Activated T-helper 9 cell treated with anti-CD3 and anti-CD28 coated beads, Interleukin-2, amount 50 U/mL, for 16 hours (primary cell): ENCODE results near the gene TBCEL.
"Not testable (repeated sequence)": the region's sequence is repeated elsewhere in the genome, so short reads cannot be mapped to it uniquely, and the experiment has no call there.

Experiments used
- DNase-seq: peaks from one replicate; pipeline ENCODE4 v3.0.0-alpha.2; 2020; ENCODE audit warnings: low read depth

The TBCEL gene

GRCh38 chr11:121106812-121107211 is 82.9 kb downstream of the TBCEL start:
- no peak for DNase-seq

- no peak for DNase-seq
These were observed 84.5 kb downstream of the TBCEL start for GRCh38 chr11:121108413-121108812.

GRCh38 chr11:121109471-121109870 is 85.6 kb downstream of the TBCEL start:
- no peak for DNase-seq

GRCh38 chr11:121109916-121110586 is 86.1 kb downstream of the TBCEL start:
- no peak for DNase-seq

- no peak for DNase-seq
These were observed 87.2 kb downstream of the TBCEL start for GRCh38 chr11:121110871-121111724.

GRCh38 chr11:121112498-121113455 is 88.9 kb downstream of the TBCEL start:
- no peak for DNase-seq

- DNase-seq, result no peak
These were observed 89.7 kb downstream of the TBCEL start for GRCh38 chr11:121113611-121114010.

- DNase-seq, result not testable (repeated sequence)
These were observed 91.1 kb downstream of the TBCEL start for GRCh38 chr11:121115024-121115423.

- DNase-seq, result no peak
These were observed 93.9 kb downstream of the TBCEL start for GRCh38 chr11:121117788-121118187.

- DNase-seq, result no peak
These were observed 95.5 kb downstream of the TBCEL start for GRCh38 chr11:121119440-121119839.

- DNase-seq, result no peak
These were observed 98.4 kb downstream of the TBCEL start for GRCh38 chr11:121122328-121122727.

- no peak for DNase-seq
These were observed 99.7 kb downstream of the TBCEL start for GRCh38 chr11:121123496-121124069.

GRCh38 chr11:121127809-121128208 is 103.9 kb downstream of the TBCEL start:
- no peak for DNase-seq

- DNase-seq, result no peak
These were observed 105.7 kb downstream of the TBCEL start for GRCh38 chr11:121129362-121130340.

GRCh38 chr11:121131656-121132055 is 107.8 kb downstream of the TBCEL start:
- DNase-seq, result no peak

GRCh38 chr11:121132211-121132976 is 108.5 kb downstream of the TBCEL start:
- no peak for DNase-seq

GRCh38 chr11:121134741-121135312 is 110.9 kb downstream of the TBCEL start:
- no peak for DNase-seq

GRCh38 chr11:121137005-121137404 is 113.1 kb downstream of the TBCEL start:
- no peak for DNase-seq

- no peak for DNase-seq
These were observed 114.4 kb downstream of the TBCEL start for GRCh38 chr11:121138259-121138658.

GRCh38 chr11:121140369-121140768 is 116.5 kb downstream of the TBCEL start:
- DNase-seq, result no peak
